Measurements from ENCODE around the gene MPRIP. TPM values are rescaled to one million over a fixed set of nuclear protein-coding genes. Genes with fewer than 3 reads are reported as not detected.

The MPRIP gene
- total RNA-seq, 6 experiments from 2014 or later: 39.0 to 97.6 (median 76.7) TPM

GRCh38 chr17:17062356-17062755 lies 20.1 kb downstream of the MPRIP start:
- Histone ChIP-seq H3K27me3 (no peaks in the 10 kb centered on the region), H3K36me3 (peaks cover 0 to 2% (median 0%) of the 10 kb centered on the region in 4 donors), H3K4me1 (peaks cover 0 to 45% (median 18%) of the 10 kb centered on the region in 4 donors), H3K27ac (peak overlapping the region in 1 of 3 donors; percentile 67), H3K9me3 (no peaks in the 10 kb centered on the region), H3K4me3 (no peak overlapping the region)
- DNase-seq (peak in 2 of 3 donors; percentile 31 to 35), ATAC-seq (no peak)
- intact Hi-C loops (cut with DNase I): no loop called here
- WGBS (ENCODE audit: insufficient coverage, low coverage, low lambda C conversion rate, missing lambda C conversion rate): 100% methylated on average over 2 of the region's 11 CpGs
- TF ChIP-seq CTCF (IDR thresholded peaks at IDR 0.05) (no peak), POLR2A (IDR thresholded peaks at IDR 0.05) (no peak)

- no peak for TF ChIP-seq POLR2A (IDR thresholded peaks at IDR 0.05)
- no peak for TF ChIP-seq CTCF (IDR thresholded peaks at IDR 0.05)
- peak in 2 of 3 donors; percentile 44 to 62 for DNase-seq
- H3K4me1 ChIP-seq: peaks cover 0 to 45% (median 18%) of the 10 kb centered on the region in 4 donors
- intact Hi-C loops (cut with DNase I): no loop called here
- peak overlapping the region in 1 of 3 donors; percentile 67 for H3K27ac ChIP-seq
- H3K9me3 ChIP-seq: no peaks in the 10 kb centered on the region
- peaks cover 0 to 1% (median 0%) of the 10 kb centered on the region in 4 donors for H3K36me3 ChIP-seq
- peak in 1 of 4 donors; percentile 14 for ATAC-seq
- no peaks in the 10 kb centered on the region for H3K27me3 ChIP-seq
- 66% methylated on average over 4 of the region's 7 CpGs for WGBS (ENCODE audit: insufficient coverage, low coverage, low lambda C conversion rate, missing lambda C conversion rate)
- H3K4me3 ChIP-seq: no peak overlapping the region
Observed at GRCh38 chr17:17062866-17063265, 20.6 kb downstream of the MPRIP start.

- WGBS (ENCODE audit: insufficient coverage, low coverage, low lambda C conversion rate, missing lambda C conversion rate): 12% methylated on average over 9 of the region's 12 CpGs
- TF ChIP-seq CTCF (IDR thresholded peaks at IDR 0.05): no peak
- TF ChIP-seq POLR2A (IDR thresholded peaks at IDR 0.05): no peak
- Histone ChIP-seq H3K27me3 (no peaks in the 10 kb centered on the region), H3K4me1 (peaks cover 0 to 45% (median 18%) of the 10 kb centered on the region in 4 donors), H3K27ac (peak overlapping the region in 1 of 3 donors; percentile 67), H3K9me3 (no peaks in the 10 kb centered on the region), H3K36me3 (no peaks in the 10 kb centered on the region), H3K4me3 (no peak overlapping the region)
- peak; percentile 84 to 93 (median 92) for DNase-seq
- peak; percentile 83 to 87 (median 86) for ATAC-seq
- intact Hi-C loops (cut with DNase I): no loop called here
Observed at GRCh38 chr17:17063546-17064122, 21.4 kb downstream of the MPRIP start.

DNA sequence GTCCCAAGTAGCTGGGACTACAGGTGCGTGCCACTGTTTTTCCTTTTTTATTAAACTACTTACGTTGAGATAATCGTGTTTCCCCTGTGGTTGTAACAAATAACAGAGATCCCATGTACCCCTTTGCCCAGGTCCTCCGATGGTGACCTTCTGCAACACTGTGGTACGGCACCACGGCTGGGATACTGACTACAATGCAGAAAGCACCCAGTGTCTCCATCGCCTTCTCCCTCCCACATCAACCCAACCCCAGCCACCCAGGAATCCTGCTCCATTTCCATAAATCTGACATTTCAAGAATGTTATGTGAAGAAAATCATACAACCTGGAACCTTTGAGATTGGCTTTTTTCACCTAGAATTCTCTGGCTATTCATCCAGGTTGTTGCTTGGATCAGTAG lies 22.1 kb downstream of the MPRIP start:
- intact Hi-C loops (cut with DNase I): no loop called here
- Histone ChIP-seq H3K27me3 (no peaks in the 10 kb centered on the region), H3K4me3 (no peak overlapping the region), H3K4me1 (peaks cover 0 to 45% (median 18%) of the 10 kb centered on the region in 4 donors), H3K27ac (peak overlapping the region in 1 of 3 donors; percentile 67), H3K36me3 (no peaks in the 10 kb centered on the region), H3K9me3 (no peaks in the 10 kb centered on the region)
- ATAC-seq (no peak), DNase-seq (peak in 1 of 3 donors; percentile 9)
- 83% methylated on average over 4 of the region's 7 CpGs for WGBS (ENCODE audit: insufficient coverage, low coverage, low lambda C conversion rate, missing lambda C conversion rate)
- TF ChIP-seq POLR2A (IDR thresholded peaks at IDR 0.05) (no peak), CTCF (IDR thresholded peaks at IDR 0.05) (no peak)
